ENCODE data around the gene PRRG4. TPM values are rescaled to one million over a fixed set of nuclear protein-coding genes. Genes with fewer than 3 reads are reported as not detected.
"Not testable (repeated sequence)": the region's sequence is repeated elsewhere in the genome, so short reads cannot be mapped to it uniquely, and the experiment has no call there.

Gene PRRG4
- polyA plus RNA-seq, 3 donors from 2014 or later, result not detected

DNA sequence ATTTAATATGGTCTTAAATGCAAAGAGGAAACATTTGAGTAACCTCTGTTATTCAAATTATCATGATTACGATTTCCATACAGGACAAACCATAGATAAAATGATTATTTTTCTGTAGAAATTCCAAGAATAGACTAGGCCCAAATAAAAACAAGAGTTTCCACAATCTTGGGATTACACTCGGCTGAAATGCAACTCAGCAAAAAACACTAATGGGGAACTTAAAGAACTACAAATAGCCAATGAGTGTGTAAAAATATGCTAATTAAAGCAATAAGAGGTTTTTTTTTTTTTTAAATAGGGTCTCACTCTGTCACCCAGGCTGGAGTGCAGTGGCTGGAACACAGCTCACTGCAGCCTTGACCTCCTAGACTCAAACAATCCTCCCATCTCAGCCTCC lies 10.5 kb upstream of the PRRG4 start:
- Mint-ChIP-seq H3K27me3 (ENCODE audit: low read depth in 3 of 3) (peaks cover 0 to 2% (median 1%) of the 10 kb centered on the region in 3 donors), H3K4me3 (no peak overlapping the region), H3K4me1 (no peaks in the 10 kb centered on the region), H3K27ac (no peak overlapping the region), H3K9me3 (no peaks in the 10 kb centered on the region), H3K36me3 (peaks cover 0 to 4% (median 0%) of the 10 kb centered on the region in 3 donors)
- DNase-seq, result no peak

DNA sequence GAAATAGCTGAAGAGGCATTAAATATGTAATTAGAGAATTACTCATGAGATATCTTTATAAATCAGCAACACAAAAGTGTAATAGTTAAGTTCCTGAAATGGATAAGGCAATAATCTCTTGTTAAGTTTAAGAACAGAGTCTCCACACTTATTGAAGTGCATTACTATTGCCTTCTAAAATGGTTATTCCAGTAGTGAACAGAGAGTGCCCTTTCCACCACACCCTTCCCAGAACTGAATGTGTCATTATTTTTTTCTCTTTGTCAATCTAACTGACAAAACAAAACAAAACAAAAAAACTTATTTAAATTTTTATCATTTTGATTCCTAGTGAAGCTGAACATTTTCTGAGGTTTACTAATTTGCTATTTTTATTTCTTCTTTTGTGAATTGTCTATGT lies 9.2 kb upstream of the PRRG4 start:
- H3K27me3 Mint-ChIP-seq (ENCODE audit: low read depth in 3 of 3), result peaks cover 0 to 2% (median 1%) of the 10 kb centered on the region in 3 donors
- no peak overlapping the region for H3K27ac Mint-ChIP-seq
- H3K9me3 Mint-ChIP-seq, result no peaks in the 10 kb centered on the region
- no peak overlapping the region for H3K4me3 Mint-ChIP-seq
- peaks cover 0 to 4% (median 0%) of the 10 kb centered on the region in 3 donors for H3K36me3 Mint-ChIP-seq
- no peaks in the 10 kb centered on the region for H3K4me1 Mint-ChIP-seq
- DNase-seq, result no peak

DNA sequence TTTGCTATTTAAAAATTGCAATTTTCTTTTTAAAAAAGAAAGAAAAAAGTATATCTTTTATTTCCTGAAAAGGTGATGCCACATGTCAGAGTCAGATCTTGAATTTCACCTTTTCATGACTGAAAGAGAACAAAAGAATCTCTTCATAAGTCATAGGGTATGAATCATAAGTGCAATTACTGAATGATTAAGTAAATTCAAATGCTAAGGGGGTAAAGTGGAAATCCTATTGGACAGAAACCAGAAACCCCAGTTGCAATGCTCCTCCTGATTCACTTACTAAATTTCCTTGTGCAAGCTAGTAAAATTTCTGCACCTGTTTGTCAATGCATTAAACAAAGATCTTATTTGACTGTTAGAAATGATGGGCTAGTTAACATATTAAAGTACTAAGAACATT lies 8.2 kb upstream of the PRRG4 start:
- Mint-ChIP-seq H3K27me3 (ENCODE audit: low read depth in 3 of 3) (peaks cover 0 to 2% (median 1%) of the 10 kb centered on the region in 3 donors), H3K27ac (no peak overlapping the region), H3K9me3 (no peaks in the 10 kb centered on the region), H3K4me3 (no peak overlapping the region), H3K4me1 (no peaks in the 10 kb centered on the region), H3K36me3 (peaks cover 0 to 4% (median 0%) of the 10 kb centered on the region in 3 donors)
- no peak for DNase-seq

DNA sequence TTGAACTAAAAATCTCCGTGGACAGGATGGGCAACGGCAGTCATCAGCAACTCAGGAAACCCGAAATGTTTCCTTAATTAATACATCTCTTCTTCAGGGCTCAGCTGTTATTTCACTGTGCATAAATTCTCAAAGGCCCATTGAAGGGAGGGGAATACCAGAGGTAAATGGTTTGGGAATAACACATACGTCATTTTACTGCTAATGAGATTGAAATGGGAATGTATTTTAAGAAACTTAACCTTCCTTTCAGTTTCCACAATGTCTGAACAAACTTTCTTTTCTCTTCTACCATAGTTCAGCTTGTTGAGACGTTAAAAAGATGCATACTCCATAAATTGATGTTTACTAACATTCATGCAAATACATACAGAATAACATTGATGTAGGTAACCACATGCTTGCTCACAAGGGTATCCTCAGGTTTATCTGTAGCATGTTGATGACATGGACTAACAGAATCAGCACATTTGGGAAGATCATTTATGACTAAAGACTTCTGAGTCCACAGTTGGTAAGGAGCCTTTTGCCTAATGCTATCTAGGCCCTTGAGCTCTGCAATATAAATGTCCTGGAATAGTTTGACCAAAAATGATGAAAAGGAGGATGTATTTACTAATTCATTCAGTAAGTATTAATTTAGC lies 7.7 kb upstream of the PRRG4 start:
- Mint-ChIP-seq H3K36me3 (peaks cover 0 to 4% (median 0%) of the 10 kb centered on the region in 3 donors), H3K27me3 (ENCODE audit: low read depth in 3 of 3) (peaks cover 0 to 2% (median 1%) of the 10 kb centered on the region in 3 donors), H3K4me1 (no peaks in the 10 kb centered on the region), H3K9me3 (no peaks in the 10 kb centered on the region), H3K4me3 (no peak overlapping the region), H3K27ac (no peak overlapping the region)
- DNase-seq, result no peak

DNA sequence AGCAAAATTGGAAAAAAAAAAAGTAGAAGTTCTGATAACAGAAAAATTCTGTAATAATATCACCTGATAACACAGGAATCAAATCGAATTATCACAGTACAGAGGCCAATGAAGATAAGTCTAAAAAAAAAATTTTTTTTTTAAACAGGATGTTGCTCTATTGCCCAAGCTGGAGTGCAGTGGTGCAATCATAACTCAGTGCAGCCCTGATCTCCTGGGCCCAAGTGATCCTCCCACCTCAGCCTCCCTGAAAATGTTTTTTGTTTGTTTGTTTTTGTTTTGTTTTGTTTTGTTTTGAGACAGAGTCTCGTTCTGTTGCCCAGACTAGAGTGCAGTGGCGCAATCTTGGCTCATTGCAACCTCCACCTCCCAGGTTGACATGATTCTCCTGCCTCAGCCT lies 6.1 kb upstream of the PRRG4 start:
- H3K27ac Mint-ChIP-seq; H3K27me3 Mint-ChIP-seq (ENCODE audit: low read depth in 3 of 3): not testable (repeated sequence)

DNA sequence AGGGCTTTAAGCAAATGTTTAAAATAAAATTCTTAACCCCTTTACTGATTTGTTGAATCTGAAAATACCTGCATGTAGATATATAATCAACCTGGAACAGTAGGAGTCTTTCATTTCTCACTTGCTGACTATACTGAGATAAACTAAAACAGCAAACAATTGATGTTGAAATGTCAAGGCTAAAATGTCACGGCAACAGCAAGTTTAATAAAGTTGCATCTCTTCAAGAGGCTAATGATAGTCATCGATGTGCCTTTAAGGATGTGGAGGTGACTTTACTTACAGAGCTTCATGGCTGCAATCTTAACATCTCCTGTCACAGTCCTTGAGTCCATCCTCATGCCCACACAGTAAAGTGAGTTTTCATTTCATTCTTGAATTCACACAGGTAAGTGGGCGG lies 3.6 kb upstream of the PRRG4 start:
- Mint-ChIP-seq H3K36me3 (peaks cover 0 to 4% (median 0%) of the 10 kb centered on the region in 3 donors), H3K27ac (no peak overlapping the region), H3K4me3 (no peak overlapping the region), H3K27me3 (ENCODE audit: low read depth in 3 of 3) (peaks cover 5 to 11% (median 5%) of the 10 kb centered on the region in 3 donors), H3K4me1 (peaks cover 12 to 18% of the 10 kb centered on the region in 2 donors), H3K9me3 (no peaks in the 10 kb centered on the region)
- DNase-seq, result no peak

More for the DNA sequence above, 6.1 kb upstream of the PRRG4 start:
- H3K9me3 Mint-ChIP-seq, DNase-seq, H3K4me3 Mint-ChIP-seq, H3K36me3 Mint-ChIP-seq, H3K4me1 Mint-ChIP-seq: not testable (repeated sequence)

DNA sequence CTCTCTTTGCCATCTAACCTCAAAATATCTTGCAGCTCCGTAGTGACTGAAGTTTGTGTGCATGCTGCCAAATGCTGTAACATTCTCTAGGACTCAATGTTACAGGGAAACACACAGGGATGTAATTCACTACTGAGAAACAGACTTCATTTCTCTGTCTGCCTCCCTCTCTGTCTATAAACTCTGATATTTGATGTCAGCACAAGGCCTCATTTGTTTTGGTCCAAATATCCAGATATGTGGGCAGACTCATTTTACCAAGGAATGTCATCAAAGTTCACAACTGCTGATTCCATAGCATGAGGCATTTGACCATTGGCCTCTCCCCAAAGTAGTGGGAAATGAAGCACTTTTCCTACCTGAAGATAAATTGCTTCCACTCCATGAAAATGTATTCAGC lies 2.5 kb upstream of the PRRG4 start:
- no peak for DNase-seq
- H3K27me3 Mint-ChIP-seq (ENCODE audit: low read depth in 3 of 3), result peaks cover 5 to 11% (median 5%) of the 10 kb centered on the region in 3 donors
- no peak overlapping the region for H3K4me3 Mint-ChIP-seq
- no peak overlapping the region for H3K27ac Mint-ChIP-seq
- peaks cover 0 to 4% (median 0%) of the 10 kb centered on the region in 3 donors for H3K36me3 Mint-ChIP-seq
- H3K9me3 Mint-ChIP-seq, result no peaks in the 10 kb centered on the region
- peaks cover 12 to 19% of the 10 kb centered on the region in 2 donors for H3K4me1 Mint-ChIP-seq

DNA sequence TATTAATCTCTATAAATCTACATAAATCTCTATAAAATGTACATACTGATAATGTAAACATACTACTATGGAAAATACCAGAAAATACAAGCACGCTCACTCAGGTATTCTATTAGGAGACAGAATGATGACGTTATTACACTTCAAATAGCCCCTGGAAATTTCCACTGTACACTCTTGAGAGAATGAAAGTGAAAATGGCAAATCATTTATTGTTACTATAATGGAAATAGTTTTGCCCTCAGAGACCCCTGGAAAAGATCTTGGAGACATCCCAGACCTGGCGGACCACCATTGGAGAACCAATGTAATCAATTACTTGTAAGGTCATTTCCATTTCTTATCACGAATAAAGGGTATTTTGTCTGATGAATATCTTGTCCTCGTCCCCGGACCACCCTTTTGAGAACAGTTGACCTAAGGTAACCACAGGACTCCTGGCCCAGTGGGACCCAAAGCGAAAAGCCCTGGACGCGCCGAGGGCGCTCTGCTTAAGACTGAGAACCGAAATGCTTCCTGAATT lies 509 bp upstream of the PRRG4 start:
- Mint-ChIP-seq H3K27ac (no peak overlapping the region), H3K27me3 (ENCODE audit: low read depth in 3 of 3) (peaks cover 5 to 10% (median 5%) of the 10 kb centered on the region in 3 donors), H3K4me3 (peak overlapping the region; percentile 76 to 86 (median 82)), H3K36me3 (no peaks in the 10 kb centered on the region), H3K4me1 (peaks cover 12 to 19% of the 10 kb centered on the region in 2 donors), H3K9me3 (no peaks in the 10 kb centered on the region)
- no peak for DNase-seq

DNA sequence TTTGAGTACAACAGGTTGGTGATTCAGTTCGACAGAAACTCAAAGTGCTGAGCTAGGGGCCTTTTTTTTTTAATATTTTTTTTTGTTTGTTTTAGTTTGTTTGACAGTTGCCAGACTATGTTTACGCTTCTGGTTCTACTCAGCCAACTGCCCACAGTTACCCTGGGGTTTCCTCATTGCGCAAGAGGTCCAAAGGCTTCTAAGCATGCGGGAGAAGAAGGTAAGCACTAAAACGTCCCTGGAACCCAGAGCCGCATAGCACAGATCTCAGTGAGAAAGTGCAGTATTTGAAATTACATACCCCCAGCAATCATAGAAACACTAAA lies 649 bp downstream of the PRRG4 start:
- H3K4me1 Mint-ChIP-seq, result peaks cover 12 to 19% of the 10 kb centered on the region in 2 donors
- H3K4me3 Mint-ChIP-seq, result peak overlapping the region; percentile 7 to 52 (median 46)
- H3K36me3 Mint-ChIP-seq, result no peaks in the 10 kb centered on the region
- H3K27ac Mint-ChIP-seq, result no peak overlapping the region
- DNase-seq, result no peak
- H3K27me3 Mint-ChIP-seq (ENCODE audit: low read depth in 3 of 3), result peaks cover 5 to 15% (median 5%) of the 10 kb centered on the region in 3 donors
- no peaks in the 10 kb centered on the region for H3K9me3 Mint-ChIP-seq

DNA sequence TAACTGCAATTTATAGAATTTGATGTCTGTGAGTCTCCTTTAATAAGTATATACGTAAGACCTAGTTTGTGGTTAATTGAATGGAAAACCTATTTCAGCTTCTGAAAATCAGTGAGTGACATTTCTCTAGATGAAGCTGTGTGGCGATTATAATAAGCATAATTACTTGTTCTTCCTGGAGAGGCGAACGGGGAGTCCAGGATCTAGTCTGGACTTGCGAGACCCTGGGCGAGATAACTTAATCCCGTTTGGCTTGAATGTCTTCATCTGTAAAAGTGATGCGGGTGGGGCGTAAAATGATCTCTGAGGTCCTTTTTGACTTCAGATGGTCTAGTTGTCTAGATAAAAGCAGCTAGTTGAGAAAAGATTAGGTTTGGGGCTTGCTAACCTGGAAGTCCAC lies 1.1 kb downstream of the PRRG4 start:
- Mint-ChIP-seq H3K9me3 (no peaks in the 10 kb centered on the region), H3K4me3 (peak overlapping the region; percentile 45 to 55 (median 51)), H3K27me3 (ENCODE audit: low read depth in 3 of 3) (peaks cover 5 to 15% (median 5%) of the 10 kb centered on the region in 3 donors), H3K4me1 (peaks cover 12 to 19% of the 10 kb centered on the region in 2 donors), H3K27ac (no peak overlapping the region), H3K36me3 (no peaks in the 10 kb centered on the region)
- no peak for DNase-seq

DNA sequence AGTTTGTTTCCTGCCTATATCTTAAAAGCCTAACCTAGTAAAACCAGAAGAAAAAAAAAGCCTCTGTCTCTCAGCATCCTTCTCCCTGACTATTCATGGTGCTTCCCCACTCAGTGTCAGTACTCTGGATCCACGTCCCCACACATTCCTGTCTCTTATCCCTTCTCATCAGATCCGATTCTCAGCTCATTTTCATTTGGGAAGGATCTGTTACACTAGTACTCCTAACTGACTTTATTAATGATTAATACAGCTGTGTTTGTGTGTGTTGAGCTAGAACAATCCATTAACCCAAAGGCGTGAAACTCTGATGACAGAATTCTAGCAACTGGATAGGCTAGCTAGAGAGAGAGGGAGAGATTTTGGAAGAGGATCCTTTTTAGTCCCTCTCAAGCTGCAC lies 1.5 kb downstream of the PRRG4 start:
- Mint-ChIP-seq H3K27me3 (ENCODE audit: low read depth in 3 of 3) (peaks cover 5 to 15% (median 5%) of the 10 kb centered on the region in 3 donors), H3K9me3 (no peaks in the 10 kb centered on the region)

DNA sequence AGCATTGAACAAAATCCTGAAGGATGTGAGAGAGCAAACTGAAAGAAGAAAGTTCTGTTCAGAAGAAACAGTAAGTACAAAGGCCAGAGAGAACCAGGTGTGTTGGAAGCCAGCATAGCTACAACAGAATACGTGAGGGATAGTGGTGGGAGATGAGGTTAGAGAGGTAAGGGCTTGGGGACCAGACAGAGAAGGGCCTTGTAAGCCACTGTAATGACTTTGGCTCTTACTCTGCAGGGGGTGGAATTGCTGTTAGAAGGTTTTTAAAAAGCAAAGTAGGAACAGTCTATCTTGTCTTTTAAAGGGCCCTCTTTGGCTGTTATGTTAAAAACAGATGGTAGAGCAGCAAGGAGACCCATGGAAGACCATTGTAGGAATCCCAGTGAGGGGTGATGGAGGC lies 4.2 kb downstream of the PRRG4 start:
- no peak overlapping the region for H3K4me3 Mint-ChIP-seq
- no peaks in the 10 kb centered on the region for H3K9me3 Mint-ChIP-seq
- H3K4me1 Mint-ChIP-seq, result peaks cover 9 to 16% of the 10 kb centered on the region in 2 donors
- no peak for DNase-seq
- H3K36me3 Mint-ChIP-seq, result no peaks in the 10 kb centered on the region
- no peak overlapping the region for H3K27ac Mint-ChIP-seq
- H3K27me3 Mint-ChIP-seq (ENCODE audit: low read depth in 3 of 3), result peaks cover 3 to 15% (median 4%) of the 10 kb centered on the region in 3 donors

More for the DNA sequence above, 1.5 kb downstream of the PRRG4 start:
- Mint-ChIP-seq H3K4me3 (peak overlapping the region in 4 of 5 donors; percentile 45 to 55 (median 50)), H3K27ac (no peak overlapping the region), H3K36me3 (no peaks in the 10 kb centered on the region), H3K4me1 (peaks cover 12 to 19% of the 10 kb centered on the region in 2 donors)
- DNase-seq, result no peak

DNA sequence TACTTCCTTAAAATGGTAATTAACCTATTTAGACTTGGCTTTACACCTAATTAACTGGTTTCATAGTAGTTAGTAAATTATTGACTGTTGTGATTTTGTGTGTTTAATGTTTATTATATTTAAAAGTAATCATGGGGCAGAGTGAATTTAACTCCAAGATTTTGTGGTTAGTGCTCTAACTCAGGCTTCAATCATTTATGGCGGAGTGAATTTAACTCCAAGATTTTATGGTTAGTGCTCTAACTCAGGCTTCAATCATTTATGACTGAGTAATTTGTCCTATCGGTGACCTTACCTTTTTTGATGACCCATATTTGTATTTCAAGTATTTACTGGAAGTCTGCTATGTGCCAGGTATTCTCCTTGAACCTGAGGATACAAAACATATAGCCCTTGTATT lies 7.2 kb downstream of the PRRG4 start:
- no peaks in the 10 kb centered on the region for H3K4me1 Mint-ChIP-seq
- H3K27ac Mint-ChIP-seq, result no peak overlapping the region
- no peak overlapping the region for H3K4me3 Mint-ChIP-seq
- peaks cover 0 to 5% (median 4%) of the 10 kb centered on the region in 3 donors for H3K27me3 Mint-ChIP-seq (ENCODE audit: low read depth in 3 of 3)
- H3K36me3 Mint-ChIP-seq, result no peaks in the 10 kb centered on the region
- H3K9me3 Mint-ChIP-seq, result no peaks in the 10 kb centered on the region
- no peak for DNase-seq

DNA sequence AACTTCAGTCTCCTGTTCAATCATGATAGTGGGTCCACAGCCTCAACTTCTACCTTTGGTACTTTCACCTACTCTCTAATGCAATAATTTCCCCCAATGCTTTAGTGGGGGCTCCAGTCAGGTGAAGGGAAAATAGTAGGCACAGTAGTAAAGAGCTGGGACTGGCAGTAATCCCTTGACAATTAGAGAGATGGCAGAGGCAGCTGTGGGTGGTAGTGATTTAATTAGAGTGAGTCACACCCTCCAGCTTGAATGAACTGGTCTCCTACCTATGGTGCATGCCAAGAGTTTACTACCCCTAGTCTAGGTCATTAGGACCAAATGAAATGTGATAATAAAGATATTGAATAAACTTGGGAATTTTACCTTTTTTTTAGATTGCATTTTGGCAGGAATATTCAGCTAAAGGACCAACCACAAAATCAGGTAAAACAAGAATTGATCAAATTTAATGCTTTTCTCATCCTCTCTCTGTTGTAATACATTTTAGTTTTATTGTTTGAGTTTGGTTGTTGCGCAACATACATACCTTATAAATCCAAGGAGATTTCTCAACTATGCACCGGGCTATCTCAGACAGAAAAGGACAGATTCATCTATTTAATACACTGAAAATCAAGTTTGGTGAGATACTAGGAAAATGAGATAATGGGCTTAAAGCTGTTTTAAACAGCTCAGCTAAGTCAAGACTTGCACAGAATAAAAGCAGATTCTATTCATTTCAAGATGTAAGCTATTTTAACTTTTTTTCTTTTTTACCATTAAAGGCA lies 9.0 kb downstream of the PRRG4 start:
- H3K4me1 Mint-ChIP-seq, result no peaks in the 10 kb centered on the region
- no peak overlapping the region for H3K4me3 Mint-ChIP-seq
- no peak for DNase-seq
- H3K9me3 Mint-ChIP-seq, result no peaks in the 10 kb centered on the region
- no peak overlapping the region for H3K27ac Mint-ChIP-seq
- peaks cover 0 to 5% (median 4%) of the 10 kb centered on the region in 3 donors for H3K27me3 Mint-ChIP-seq (ENCODE audit: low read depth in 3 of 3)
- H3K36me3 Mint-ChIP-seq, result no peaks in the 10 kb centered on the region

Measured in immature natural killer cell (primary cell).